SIG-M5 treated with dmso at 0.1 percent for 504 hours (cell line): ENCODE results near the gene LCORL.
A peak's percentile ranks its signal among the peaks of the same experiment; 100 is the strongest.
"Not testable (repeated sequence)": the region's sequence is repeated elsewhere in the genome, so short reads cannot be mapped to it uniquely, and the experiment has no call there.

ENCODE experiments used
- DNase-seq: peaks from one replicate; lab custom pipeline; 2025; ENCODE audit not compliant: unreplicated experiment; lab: John Stamatoyannopoulos, UW

Gene LCORL

DNA sequence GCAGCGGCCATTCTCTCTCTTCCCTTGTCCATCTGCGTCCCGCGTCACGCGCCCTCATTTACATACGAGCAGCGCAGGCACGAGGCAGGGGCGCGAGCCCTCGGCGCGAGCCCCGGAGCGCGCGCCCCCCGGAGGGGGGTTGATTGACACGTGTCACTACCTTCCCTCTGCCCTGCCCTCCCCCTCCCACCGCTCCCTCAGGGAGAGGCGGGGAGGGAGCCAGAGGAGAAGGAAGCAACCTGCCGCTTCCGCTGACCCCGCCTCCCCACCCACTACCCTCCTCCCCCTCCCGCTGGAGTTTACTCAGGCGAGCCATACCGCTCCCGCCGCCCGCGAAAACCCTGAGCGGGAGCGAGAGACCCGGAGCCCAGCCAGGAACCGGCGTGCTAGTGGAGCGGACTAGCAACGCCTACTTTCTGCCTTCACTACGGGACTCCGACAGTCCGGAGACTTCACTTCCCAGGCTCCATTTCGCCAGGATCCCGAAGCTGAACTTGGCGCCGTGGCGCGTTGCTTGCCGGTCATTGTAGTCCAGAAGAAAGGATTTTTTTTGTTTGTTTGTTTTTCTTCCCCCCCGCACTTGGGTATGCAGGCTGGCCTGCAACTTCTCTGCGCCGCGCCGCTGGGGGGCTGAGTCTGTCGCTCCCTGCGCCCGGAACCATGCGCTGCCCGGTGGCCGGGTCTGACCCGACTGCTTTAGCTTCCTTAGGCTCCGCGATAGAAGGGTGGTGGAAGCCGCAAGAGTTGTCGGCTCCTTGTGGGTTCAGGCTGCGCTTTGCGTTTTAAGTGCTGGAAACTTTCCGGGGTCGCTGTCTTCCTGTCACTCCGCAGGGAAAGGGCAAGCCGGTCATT, at the start of gene LCORL:
LCORL (minus strand) TSS at position 36 of the 852 bp plus-strand sequence; CDS start at position 32, 4 bp downstream.
- peak; percentile 95 for DNase-seq

GRCh38 chr4:18069810-18070209, 48.3 kb upstream of the LCORL start:
- DNase-seq: no peak

- no peak for DNase-seq
Measured at GRCh38 chr4:18067031-18067430, 45.5 kb upstream of the LCORL start.

DNA sequence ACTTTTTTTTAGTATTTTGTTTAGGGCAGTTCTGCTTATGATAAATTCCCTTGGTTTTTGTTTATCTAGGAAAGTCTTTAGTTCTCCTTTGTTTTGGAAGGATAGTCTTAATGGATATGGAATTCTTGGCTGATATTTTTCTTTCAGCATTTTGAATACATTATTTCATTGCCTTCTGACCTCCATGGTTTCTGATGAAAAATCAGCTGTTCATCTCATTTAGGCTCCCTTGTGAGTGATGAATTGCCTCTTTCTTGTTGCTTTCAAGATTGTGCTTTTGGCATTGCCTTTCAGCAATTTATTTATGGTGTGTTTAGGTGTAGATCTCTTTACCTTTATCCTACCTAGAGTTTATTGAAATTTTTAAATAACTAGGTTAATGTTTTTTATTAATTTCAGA, 41.5 kb upstream of the LCORL start:
- DNase-seq: no peak

DNA sequence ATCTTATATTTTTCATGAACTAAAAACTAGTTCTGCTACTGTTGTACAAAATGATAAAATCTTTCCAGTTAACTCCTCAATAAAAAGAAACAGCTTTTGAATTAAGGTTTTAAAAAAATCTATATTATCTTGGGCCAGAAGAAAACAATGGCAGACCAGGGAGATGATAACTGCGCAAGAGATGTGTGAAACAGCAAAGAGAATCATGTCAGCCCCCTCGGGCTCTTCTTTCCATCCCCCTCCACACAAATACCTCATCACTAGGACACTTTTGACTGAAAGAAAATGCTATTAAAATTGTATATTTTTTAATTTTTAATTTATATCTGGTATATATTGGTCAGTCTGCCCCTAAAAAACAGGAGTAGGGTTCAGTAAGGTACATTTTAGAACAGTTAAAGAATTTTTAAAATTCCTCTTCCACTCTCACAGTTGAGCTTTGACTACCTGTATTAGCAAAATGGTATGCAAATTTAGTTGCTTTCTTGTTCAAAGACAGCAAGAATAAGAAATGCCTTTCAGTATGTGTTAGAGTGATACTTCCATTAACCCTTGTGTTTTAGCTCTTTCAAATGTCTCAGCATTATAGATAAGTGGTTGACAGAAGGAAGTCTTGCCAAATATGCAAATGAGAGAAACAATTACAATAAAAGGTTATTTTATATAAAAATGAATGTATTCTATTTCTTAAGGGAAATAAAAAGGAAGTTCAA, 36.4 kb upstream of the LCORL start:
- DNase-seq: no peak

GRCh38 chr4:18056030-18056429, 34.5 kb upstream of the LCORL start:
- no peak for DNase-seq

DNA sequence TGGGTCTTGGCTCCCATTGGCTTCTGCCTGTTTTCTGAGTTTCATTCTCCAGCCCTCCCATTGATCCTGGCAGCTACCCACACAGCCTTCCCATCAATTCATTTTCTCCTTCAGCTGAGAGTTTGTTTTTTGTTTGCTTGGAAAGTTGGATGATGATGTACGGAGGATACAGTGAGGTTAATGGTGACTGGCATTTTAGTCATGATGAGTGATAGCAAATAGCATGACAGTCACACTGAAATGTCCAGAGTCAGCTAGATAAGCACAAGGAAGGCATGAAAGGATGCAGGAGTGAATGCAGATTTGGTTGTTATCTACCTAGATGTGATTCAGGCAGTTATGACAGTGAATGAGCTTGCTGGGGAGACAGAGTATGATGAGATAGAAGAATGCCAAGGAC, 30.6 kb upstream of the LCORL start:
- no peak for DNase-seq

- no peak for DNase-seq
Measured at GRCh38 chr4:18051281-18051680, 29.7 kb upstream of the LCORL start.

GRCh38 chr4:18050448-18050847, 28.9 kb upstream of the LCORL start:
- DNase-seq: no peak

GRCh38 chr4:18049446-18049845, 27.9 kb upstream of the LCORL start:
- no peak for DNase-seq

GRCh38 chr4:18042754-18043153, 21.2 kb upstream of the LCORL start:
- no peak for DNase-seq

GRCh38 chr4:18042012-18042411, 20.5 kb upstream of the LCORL start:
- no peak for DNase-seq

GRCh38 chr4:18041114-18041513, 19.6 kb upstream of the LCORL start:
- DNase-seq: no peak

GRCh38 chr4:18039113-18039512, 17.6 kb upstream of the LCORL start:
- no peak for DNase-seq

- not testable (repeated sequence) for DNase-seq
Measured at GRCh38 chr4:18036369-18036768, 14.8 kb upstream of the LCORL start.

- DNase-seq: no peak
Measured at GRCh38 chr4:18034099-18034498, 12.5 kb upstream of the LCORL start.

DNA sequence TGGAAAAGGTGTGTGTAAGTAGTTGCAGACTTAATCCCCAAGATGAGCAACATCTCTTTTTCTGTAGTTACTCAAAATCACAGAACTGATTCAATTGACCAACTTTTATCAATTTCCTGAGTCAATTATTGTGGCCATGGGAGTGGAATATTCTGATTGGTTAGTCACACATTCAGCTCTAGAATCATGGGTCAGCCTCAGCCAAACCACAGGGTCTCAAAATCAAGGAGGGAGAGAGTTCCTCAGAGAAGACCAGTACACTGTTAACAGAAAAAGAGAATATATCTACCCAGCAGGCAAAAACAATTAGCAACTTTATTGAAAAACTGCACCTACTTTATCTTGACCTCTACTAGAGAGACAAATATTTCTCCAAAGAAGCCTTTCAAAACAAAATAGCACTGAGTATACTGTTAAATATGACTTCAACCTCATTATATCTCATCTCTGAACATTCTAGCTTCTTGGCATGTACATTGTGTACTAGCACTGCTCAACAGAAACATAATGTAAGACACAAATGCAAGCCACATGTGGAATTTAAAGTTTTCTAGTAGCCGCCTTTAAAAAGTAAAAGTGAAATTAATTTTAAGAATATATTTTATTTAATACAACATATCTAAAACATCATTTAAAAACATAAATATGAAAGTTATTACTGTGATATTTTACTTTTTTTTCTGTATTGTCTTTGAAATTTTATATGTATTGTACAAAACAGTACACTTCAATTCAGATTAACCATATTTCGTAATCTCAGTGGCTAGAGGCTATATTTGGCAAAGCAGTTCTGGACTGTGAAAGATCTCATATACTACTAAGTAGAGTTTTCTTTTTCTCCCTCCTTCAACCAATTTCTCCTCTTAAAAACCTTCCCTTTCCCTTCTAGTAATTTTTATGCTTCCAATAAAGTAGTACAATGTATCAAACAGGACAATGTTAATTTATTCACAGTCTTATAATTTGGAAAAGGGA, 11.8 kb upstream of the LCORL start:
- DNase-seq: peak; percentile 7

- no peak for DNase-seq
Measured at GRCh38 chr4:18025288-18025687, 3.7 kb upstream of the LCORL start.

- DNase-seq: no peak
Measured at GRCh38 chr4:18022572-18023050, 1.1 kb upstream of the LCORL start.

- no peak for DNase-seq
Measured at GRCh38 chr4:18021470-18021719, 160 bp downstream of the LCORL start.
